Muscle of back (tissue), 11 donors: ENCODE data around the gene CALCB. TPM values are rescaled to one million over a fixed set of nuclear protein-coding genes. Genes with fewer than 3 reads are reported as not detected.

Experiments used
- DNase-seq, 3 donors: peaks; one replicate each; pipeline versions ENCODE4 v3.0.0 to v3.0.0-alpha.2; 2013
- polyA plus RNA-seq, 10 donors: library from polyadenylated mRNA; unstranded; fragments of 120-200 nt; gene quantifications; one replicate each; pipeline ENCODE4 v1.2.1, GENCODE V29; 2013; ENCODE audit not compliant: insufficient read length in 10 of 10

CALCB gene
- polyA plus RNA-seq, 10 donors: 0.20 to 0.65 (median 0.62) TPM; not detected in 3

DNA sequence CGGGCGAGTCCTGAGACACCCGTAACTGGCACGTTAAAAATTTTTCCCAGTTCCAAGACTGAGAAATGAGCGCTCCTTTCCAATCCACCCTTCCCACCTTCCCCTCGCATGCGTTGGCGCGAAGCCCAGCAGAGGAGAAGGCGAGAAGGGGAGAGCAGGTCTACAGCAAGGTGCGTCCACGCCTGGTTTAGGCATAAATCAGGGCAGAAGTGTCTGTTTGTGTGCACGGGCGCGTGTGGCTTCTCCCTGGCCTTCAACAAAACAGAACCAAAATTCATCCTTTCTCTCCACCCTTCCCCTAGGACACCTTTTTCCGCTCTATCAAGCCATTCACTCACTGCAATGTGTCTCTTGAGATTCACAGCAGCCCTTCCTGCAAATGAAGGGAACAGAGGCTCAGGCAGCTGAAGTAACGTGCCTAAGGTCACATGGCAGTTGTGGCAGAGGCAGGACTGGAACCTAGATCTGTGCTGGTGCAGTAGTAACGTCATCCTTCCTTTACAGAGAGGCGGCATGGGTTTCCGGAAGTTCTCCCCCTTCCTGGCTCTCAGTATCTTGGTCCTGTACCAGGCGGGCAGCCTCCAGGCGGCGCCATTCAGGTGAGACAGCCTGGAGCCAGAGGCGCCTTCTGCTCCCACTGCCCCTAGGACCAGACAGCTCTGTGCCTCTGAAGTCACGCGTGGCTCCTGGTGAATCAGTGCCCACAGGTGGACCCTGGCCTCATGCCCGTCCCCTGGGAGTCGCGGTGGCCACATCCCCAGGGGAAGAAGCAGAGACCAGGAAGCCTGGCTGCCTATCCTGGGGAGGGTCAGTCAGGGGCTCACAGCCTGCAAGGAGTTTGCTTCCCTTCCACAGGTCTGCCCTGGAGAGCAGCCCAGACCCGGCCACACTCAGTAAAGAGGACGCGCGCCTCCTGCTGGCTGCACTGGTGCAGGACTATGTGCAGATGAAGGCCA is 1.1 kb downstream of the CALCB start:
- peak; percentile 35 to 78 (median 63) for DNase-seq

DNA sequence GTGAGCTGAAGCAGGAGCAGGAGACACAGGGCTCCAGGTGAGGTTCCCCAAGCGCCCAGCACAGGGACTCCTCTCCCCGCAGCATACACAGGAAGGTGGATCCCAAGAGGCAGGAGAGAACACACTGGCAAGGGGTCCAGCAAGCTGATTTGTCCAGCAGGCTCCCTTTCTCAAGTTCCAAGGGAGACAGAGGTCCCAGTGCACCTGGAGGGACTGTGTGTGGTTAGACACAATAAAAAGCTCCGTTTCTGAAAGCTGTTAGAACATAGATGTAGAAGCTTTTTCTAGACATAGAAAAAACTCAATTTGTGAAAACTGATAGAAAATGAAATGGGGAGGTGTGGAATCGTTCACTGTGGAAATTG is 1.8 kb downstream of the CALCB start:
- DNase-seq: no peak

DNA sequence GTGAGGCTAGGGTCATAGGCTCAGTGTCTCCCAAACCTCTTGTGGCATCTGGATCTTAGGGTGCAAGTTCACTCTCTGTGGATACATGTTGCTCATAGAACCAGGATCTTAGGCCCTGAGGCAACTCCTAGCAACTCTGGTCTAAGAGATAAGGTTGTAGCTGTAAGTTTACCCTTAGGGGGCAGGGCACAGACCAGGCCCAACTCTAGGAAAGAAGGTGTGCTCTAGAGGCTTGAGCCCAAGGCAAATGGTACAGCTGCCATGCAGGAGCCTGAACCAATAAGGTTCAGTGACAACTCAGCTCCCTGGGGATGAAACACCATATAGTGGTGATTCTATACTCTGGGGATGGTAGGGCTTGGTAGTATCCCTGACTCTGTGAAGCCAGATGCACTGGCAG is 17.8 kb downstream of the CALCB start:
- no peak for DNase-seq

DNA sequence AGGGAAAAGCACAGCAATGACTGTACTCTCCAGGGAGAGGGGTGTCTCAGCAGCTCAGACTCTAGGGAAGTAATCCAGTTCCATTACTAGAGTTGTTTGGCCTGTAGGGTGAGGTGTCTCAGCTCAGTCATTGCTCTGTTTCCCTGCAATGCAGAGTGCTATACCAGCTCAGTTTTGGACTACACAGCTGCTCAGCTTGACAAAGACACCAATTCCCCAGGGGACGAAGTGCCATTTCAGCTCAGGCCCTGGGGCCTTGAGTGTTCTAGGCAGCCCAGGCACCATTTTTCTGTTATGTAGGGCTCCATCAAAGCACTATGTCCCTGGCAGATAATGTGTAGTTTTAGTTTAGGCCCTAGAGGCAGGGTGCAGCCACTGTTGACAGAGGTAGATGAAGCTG is 18.2 kb downstream of the CALCB start:
- DNase-seq: no peak

DNA sequence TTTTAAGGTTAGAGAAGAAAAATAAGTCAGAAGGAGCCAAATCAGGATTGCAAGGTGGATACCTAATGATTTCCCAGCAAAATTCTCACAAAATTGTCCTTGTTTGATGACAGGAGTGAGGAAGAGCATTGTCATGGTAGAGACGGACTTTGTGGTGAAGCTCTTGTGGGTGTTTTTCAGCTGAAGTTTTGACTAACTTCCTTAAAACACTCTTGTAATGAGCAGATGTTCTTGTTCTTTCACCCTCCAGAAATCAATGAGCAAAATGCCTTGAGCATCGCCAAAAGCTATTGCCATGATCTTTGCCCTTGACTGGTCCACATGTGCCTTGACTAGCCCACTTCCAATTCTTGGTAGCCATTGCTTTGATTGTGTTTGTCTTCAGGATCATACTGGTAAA is 20.0 kb downstream of the CALCB start:
- DNase-seq: no peak

DNA sequence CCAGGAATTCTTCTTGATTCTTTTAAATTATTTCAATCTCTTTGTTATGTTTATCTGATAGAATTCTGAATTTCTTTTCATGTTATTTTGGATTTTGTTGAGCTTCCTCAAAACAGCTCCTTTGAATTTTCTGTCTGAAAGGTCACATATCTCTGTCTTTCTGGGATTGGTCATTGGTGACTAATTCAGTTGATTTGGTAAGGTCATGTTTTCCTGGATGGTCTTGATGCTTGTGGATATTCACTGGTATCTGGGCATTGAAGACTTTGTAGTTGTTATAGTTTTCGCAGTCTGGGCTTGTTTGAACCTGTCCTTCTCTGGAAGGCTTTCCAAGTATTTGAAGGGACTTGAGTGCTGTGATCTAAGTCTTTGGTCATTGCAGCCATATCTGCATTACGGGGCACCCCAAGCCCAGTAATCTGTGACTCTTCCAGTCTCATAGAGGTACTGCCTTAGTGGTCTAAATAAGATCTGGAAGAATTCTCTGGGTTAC is 22.4 kb downstream of the CALCB start:
- DNase-seq: no peak

DNA sequence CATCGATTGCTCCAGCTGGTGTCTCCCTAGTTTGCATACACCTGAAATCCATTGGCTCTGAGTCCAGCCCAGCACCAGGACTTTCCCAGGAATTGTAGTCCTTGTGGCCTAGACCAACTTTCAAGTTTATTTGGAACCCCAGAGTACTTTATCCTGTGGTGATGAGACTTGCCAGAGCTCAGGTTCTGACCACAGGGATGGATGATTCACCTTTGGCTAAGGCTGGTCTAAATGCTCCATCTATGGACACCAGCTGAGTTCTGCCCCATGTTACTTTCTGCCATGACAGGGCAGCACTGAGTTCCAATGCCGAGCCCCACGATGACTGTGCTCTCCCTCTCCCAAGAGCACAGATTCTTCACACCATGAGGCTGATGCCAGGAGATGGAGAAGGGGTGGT is 24.0 kb downstream of the CALCB start:
- no peak for DNase-seq

DNA sequence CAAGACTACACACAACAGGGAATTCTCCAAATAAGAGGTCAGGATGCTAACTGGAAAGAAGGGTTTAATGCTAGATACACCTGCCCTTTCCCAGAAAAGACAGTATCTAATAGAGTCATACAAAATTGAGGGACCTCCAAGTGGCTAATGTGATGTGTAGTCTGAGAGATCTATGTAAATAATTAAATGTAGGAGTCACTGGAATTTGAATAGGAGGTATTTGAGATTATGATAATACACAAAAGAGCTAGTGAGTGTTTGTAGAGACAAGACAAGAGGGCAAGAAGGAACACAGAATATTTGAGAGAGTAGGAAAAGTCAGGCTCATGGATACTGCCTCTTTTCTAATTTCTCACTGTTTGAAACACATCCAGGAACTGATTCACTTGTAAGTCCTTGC is 25.9 kb downstream of the CALCB start:
- DNase-seq: no peak

DNA sequence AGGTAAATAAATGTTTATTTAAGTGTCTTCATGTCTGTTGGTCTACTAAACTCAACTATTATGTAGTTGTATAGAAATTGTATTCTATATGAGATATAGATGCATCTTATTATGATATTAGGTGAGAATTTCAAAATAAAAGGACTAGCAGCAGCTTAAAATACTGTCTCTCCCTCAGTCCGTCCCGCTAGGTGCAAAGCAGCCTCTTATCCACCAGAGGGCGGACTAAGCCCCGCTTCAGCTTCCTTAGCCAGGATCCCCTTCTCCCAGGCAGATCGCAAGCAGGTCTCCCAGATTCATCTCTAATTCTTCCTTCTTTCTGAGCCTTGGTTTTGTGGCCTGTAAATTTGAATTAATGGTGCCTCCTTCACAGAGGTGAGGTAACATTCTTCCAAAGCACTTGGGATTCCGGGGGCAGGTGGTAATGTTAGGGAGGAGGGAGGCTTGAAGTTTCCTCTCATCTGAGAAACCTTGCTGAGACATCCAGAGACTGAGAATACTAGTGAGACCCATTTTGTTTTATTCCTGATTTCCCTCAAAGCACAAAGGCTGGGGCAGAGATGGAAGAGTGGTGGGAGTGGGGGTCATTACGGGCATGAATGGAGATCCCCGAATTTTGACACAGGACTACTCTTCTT is 27.8 kb downstream of the CALCB start:
- DNase-seq: peak; percentile 54 to 77 (median 70)

DNA sequence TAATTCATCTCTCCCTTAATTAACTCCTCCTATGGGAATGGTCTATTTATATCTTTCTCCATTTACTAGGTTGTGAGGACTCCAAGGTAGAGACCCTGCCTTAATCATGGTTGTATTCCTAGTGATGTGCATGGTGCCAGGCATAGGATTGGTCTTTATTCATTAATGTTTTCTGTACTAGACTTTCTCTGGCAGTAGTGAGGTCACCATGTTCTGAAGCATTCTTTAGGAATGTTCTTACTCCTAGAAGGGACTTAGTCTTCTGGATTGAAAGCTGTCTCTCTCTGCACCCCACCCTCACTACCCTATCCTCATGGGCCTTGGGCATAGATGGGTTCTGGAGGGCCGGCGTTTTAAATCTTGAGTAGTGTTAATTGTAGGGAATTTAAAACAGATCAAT is 30.8 kb downstream of the CALCB start:
- DNase-seq: no peak

DNA sequence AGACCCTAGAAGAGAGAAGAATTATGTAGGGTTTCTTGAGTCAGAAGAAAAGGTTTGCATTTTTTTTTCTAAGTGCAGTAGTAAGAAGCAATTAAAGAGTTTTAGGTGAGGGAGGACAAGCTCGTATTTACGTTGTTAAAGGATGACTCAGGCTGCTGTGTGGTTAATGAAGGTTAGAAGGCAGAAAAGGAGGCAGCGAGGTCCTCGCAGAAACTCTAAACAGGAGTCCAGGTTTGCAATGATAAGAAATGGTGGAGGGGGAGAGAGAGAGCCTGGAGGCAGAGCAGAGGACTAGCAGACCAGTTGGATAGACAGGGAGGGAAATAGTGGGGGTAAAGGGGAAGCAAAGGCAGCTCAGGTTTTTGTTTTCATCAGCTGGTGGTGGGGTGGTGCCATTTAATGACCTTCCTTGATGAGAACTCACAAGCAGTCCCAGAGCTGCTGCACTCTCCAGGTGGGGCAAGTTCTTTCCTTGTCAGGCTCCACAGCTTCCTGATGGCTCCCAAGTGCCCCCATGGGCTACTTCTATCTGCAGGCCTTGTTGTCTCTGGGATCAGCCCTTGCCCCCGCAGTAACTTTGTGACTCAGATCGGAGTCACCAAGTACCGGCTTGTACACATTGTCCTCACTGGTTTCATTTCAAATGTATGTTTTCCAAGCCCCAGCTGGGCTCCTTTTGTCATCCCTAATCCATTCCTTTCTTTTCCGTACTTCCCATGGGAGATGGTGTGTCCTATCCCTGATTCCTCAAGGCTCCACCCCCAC is 33.0 kb downstream of the CALCB start:
- no peak for DNase-seq

DNA sequence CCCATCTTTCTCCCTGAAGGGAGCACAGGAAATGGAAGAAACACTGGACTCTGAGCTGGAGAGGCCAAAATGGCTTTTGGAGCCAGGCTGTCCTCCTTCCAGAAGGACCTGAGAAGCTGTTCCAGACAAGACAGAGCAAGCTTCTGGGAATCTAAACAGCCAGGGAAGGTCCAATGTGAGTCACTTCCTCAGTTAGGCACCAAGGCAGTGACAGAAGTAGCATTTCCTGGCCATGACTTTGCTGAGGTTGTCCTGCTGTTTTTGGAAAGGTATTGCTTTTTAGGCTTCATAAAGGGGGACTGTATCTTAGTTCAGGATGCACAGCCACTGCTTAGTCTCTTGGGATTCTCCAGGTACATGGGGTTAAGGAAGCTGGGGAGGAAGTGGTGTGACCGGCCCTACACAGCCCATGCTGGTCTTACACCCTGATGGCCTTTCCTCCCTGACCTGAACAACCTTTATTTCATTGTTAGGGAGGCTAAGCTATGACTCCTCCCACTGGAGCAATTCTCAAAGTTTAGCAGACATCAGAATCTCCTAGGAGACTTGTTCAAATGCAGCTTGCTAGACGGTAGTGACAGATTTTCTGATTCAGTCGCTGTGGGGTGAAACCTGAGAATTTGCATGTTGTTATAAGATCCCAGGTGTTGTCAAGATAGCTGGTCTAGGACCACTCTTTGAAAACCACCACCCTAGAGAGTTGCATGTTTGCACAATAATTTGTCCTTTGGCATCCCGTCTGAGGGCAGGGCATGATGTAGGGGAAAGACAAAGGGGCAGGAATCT is 34.5 kb downstream of the CALCB start:
- DNase-seq: no peak

DNA sequence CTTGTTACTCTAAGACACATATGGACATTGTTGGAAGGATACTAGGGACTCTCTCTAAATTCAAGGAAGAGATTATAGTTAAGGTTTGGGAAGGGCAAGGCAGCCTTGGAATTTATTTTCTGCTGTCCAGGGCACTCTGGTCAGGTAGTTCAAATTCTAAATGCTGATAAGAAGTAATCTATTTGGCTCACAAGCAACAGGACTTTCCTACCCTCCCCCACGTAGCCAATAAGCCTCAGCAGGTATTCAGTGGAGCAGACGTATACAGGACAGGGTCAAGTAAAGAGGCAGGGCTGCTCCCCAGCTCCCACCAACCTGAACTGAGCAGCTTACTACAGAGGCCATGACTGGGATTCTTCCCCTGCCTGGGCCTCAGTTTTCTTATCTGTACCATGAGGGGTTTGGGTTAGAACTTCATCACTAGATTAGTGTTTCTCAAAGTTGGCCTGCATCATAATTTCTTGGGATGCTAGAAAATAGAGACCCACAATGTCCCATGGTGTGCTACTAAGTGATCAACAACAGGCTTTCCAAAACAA is 35.3 kb downstream of the CALCB start:
- DNase-seq: no peak

DNA sequence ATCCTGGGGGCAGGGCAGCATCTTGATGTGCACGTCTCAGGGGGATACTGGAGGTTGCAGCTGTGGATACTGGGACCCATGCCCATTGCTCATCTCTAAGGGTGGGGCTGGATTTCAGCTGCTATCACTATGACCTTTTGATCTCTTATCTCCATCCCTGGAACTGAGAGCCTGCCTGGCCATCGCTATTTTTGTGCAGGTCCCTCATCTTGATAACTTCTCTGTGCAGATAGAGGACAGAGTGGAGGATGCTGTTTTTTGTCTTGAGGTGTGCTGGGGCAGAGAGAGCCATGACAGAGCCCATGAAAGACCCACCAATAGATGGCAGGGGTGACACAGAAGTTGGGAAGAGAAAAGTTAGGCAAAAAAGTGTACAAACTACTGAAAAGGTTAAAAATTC is 36.2 kb downstream of the CALCB start:
- no peak for DNase-seq

DNA sequence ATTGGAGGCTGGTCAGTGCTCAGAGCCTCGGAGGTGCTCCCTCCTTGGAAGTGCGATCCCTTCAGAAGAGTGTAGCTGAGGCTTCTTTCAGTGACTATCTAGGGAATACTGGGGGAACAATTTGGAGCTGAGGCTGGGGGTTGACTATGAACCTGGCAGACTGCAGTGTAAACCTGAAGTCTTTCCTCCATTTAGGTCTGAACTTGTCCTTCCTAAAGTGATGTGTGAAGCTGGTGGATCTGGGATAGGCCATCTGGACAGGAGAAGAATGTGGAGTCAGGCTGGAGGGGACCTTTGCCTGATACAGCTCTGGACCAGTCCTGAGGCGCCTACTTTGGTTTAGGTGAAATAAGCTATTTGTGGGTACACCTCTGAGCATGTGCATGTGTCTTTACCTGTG is 37.8 kb downstream of the CALCB start:
- peak in 1 of 3 donors; percentile 7 for DNase-seq

DNA sequence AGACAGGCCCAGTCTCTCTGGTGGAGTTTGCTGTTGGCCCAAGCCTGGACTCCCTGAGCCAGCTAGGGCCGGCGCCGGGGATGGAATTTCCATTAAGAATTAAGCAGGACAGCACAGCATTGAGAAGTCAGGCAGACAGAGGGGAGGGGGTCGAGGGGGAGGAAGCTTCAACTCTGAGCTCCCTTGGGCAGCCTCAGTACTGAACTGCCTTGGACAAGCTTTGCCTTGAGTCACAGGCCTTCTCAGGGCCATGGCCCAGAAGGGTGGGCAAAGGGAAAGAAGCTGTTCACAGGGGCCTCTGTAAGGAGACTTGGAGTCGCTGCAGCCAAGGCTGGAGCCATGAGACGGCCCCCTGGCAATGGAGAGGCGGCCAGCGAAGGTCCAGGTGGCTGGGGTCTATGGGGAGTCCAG is 38.7 kb downstream of the CALCB start:
- peak; percentile 21 to 91 (median 77) for DNase-seq

DNA sequence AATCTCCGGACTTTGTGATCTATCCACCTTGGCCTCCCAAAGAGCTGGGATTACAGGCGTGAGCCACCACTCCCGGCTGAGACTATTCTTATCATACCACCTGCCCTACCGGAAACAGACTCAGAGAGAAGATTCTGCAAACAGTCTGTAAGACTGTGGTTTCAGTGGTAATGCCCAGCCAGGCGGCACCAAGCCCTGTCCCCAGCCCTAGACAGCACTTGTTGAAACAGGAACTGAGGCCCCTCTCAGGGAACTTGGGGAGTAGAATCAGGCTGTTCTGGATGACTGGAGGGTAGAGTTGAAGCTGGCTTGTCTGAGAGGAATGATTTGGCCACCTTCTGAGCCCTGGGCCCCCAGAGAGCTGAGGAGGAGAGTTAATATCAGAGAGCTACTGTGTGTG is 40.0 kb downstream of the CALCB start:
- peak in 1 of 3 donors; percentile 12 for DNase-seq

DNA sequence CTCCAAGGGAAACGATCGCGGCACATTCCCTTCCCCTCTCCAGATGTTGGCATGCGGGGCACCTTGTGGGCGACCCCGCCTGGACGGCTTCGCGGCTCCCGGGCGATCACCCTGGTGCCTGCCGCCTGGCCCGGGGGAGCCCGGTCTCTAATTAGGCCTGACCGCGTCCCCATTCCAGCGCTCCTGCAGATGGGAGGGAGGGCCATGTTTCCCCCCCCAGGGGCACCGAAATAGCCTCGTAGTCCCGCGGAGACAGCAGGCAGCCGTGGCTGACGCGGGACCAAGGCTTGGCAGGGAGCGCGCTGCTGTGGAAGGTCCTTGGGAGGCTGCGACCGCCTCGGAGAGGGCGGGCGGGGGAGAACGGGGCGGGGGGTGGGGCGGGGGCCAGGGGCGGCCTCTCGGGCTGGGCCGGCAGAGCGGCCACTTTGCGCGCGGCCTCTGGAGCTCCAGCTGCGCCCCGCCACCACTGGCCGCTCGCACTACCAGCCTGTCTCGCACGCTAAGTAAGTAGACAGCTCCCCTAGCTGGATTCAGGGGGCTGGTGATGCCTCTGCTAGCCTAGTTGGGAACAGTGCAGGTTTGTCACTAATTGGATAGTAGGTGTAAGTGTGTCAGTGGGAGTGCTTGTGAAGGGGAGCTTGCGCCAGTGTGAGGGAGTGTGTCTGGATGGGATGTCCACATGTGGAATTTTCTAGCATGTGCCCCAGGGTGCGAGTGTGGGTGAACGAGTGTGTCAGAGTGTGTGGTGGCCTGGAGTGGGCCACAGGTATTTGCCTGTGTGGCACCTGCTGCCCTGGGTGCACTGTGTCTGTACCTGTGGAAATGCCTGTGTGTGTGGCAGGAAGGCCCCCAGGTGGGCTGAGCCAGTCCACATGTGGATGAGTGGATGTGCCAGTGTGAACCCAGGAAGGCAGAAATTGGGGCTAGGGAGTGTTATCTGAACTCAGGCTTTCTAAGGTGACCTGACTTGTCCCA is 41.4 kb downstream of the CALCB start, which contains the start of gene INSC:
TSS of gene INSC (plus strand) at position 423 of the 975 bp plus-strand sequence. CDS start 34,252 bp downstream, outside the sequence.
- peak in 1 of 3 donors; percentile 58 for DNase-seq

DNA sequence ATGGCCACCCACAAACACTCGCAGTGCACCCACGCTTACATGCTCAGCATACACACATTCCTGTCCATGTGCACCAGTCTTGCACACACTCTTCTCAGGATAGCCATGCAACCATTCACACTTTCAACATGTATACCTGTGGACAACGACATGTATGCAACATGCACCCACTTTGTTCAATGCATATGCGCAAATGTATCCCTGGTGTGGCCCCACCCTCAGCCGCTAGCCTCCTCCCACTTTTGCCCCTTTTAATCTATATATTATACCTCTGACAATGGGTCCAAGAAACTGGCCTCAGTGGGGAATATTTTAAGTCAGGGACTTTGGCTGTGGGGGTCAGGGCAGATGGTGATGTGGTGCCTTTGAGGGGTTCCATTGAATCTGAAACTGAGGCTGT is 42.3 kb downstream of the CALCB start:
- no peak for DNase-seq

DNA sequence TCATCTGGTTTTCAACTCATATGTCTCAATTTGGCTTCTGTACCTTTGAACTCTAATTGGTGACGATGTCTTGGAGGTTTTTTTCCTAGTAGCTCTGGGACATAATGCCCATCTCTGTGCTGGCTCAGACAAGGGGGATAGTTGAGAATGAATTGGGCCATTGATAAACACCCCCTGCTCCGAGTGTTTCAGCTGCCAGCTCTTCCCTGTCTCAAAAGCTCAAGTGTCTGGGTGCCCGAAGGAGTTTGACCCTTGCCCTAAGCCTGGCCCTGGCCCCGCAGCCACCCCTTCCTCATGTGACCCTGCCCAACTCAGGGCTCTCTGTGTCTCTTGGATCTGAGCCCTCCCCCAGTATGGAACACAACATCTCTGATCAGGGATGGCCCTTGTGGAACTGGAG is 44.4 kb downstream of the CALCB start:
- no peak for DNase-seq
